WTC11 (cell line): Measurements from ENCODE around the gene AKR1C3.

Experiments used
- SP1 ChIP-seq: sonication (generic); formaldehyde crosslinking; conservative IDR thresholded peaks from 2 replicates; pipeline ENCODE4 v1.8.1; 2022; ENCODE audit warnings: missing genetic modification reagents
- TF ChIP-seq, protein P1 (sequence below): fragments of 200-600 bp; IDR thresholded peaks from 2 replicates; pipeline ENCODE4 v1.8.0; 2022; ENCODE audit warnings: antibody characterized with exemption

DNA sequence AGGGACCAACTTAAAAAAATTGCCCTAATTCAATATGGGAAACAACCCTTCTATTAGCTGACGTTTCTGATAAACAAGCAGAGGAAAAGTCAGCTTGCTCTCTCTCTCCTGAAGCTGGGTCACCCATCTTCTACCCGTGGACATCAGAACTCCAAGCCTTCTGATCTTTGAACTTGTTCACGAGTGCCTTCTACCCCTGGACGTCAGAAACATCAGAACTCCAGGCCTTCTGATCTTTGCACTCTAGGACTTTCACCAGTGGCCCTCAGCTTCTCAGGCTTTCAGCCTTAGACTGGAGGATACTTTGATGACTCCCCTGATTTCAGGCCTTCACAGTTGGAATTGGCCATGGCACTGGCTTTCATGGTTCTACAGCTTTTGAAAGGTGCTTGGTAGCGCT lies 48.9 kb downstream of the AKR1C3 start:
- TF ChIP-seq, protein P1, sequence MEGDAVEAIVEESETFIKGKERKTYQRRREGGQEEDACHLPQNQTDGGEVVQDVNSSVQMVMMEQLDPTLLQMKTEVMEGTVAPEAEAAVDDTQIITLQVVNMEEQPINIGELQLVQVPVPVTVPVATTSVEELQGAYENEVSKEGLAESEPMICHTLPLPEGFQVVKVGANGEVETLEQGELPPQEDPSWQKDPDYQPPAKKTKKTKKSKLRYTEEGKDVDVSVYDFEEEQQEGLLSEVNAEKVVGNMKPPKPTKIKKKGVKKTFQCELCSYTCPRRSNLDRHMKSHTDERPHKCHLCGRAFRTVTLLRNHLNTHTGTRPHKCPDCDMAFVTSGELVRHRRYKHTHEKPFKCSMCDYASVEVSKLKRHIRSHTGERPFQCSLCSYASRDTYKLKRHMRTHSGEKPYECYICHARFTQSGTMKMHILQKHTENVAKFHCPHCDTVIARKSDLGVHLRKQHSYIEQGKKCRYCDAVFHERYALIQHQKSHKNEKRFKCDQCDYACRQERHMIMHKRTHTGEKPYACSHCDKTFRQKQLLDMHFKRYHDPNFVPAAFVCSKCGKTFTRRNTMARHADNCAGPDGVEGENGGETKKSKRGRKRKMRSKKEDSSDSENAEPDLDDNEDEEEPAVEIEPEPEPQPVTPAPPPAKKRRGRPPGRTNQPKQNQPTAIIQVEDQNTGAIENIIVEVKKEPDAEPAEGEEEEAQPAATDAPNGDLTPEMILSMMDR: no peak
- TF ChIP-seq SP1 (CRISPR knock-in tag): no peak
